ENCODE results near the gene RUSF1.

DNA sequence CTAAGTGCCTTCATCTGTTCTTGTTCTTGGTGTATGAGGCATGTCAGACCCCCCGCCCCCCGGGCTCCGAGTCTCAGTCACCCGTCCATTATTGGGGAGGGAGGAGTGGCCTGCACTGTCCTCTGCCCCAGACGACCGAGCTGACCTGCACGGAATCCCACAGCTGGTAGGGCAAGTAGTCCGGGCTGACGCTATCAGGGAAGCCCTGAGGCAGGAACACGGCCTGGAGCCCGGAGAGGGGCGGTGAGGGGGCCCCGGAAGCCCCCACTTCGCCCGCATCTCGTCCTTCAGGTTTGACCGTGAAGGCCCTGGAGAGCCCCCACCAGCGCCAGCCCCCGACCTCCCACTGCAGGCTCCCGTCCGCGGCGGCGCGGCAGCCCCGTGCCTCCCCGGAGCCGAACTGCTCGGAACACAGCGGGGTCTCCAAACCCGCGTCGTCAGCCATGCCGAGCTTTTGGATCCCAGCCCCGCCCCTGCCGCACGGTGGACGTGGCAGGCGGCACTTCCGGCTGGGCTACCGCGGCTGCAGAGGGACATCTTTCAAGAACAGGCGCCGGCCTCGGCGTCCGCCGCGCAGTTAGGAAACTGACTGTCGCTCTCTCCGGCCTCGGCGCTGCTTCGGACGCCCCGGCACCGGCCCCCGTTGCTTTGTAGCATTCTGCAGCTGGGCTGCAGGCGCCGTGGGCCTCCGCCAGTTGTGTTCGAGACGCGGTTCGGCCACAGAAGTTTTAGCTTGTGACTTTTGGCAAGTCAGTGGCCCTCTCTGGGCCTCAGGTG lies at the start of gene RUSF1:
- peak; percentile 91 for TF ChIP-seq POLR2A (IDR thresholded peaks at IDR 0.05; ENCODE audit: low read length)
- TF ChIP-seq GATA1 (IDR thresholded peaks at IDR 0.05; ENCODE audit: low read depth, low read length), result no peak

Data from erythroblast (primary cell).